Measurements from ENCODE around the gene SLC9A3.
"Not testable (repeated sequence)": the region's sequence is repeated elsewhere in the genome, so short reads cannot be mapped to it uniquely, and the experiment has no call there.

SLC9A3 gene

GRCh38 chr5:510521-510920, 13.7 kb downstream of the SLC9A3 start:
- no peak for DNase-seq (ENCODE audit: low read depth)
- H3K4me3 ChIP-seq (ENCODE audit: low read depth, low read length) = no peak overlapping the region
- no peak for TF ChIP-seq CTCF (IDR thresholded peaks at IDR 0.05; ENCODE audit: low read depth, low read length, missing control alignments)
- in situ Hi-C loops (cut with HindIII; ENCODE audit: low sequenced_read_pairs) = loop anchor here (25.0 kb wide), 1 partner anchor 102 kb away; the partner anchor contains the start of gene CEP72

- peak; percentile 2 for DNase-seq (ENCODE audit: low read depth)
- in situ Hi-C loops (cut with HindIII; ENCODE audit: low sequenced_read_pairs) = loop anchor here (25.0 kb wide), 1 partner anchor 103 kb away; the partner anchor contains the start of gene CEP72
- TF ChIP-seq CTCF (IDR thresholded peaks at IDR 0.05; ENCODE audit: low read depth, low read length, missing control alignments) = no peak
- no peak overlapping the region for H3K4me3 ChIP-seq (ENCODE audit: low read depth, low read length)
These were observed 14.6 kb downstream of the SLC9A3 start for GRCh38 chr5:509611-510185.

- DNase-seq (ENCODE audit: low read depth); H3K4me3 ChIP-seq (ENCODE audit: low read depth, low read length): not testable (repeated sequence)
- in situ Hi-C loops (cut with HindIII; ENCODE audit: low sequenced_read_pairs) = loop anchor here (25.0 kb wide), 1 partner anchor 104 kb away; the partner anchor contains the start of gene CEP72
These were observed 16.2 kb downstream of the SLC9A3 start for GRCh38 chr5:507986-508575.

- no peak for DNase-seq (ENCODE audit: low read depth)
- H3K4me3 ChIP-seq (ENCODE audit: low read depth, low read length) = no peak overlapping the region
- no peak for TF ChIP-seq CTCF (IDR thresholded peaks at IDR 0.05; ENCODE audit: low read depth, low read length, missing control alignments)
- in situ Hi-C loops (cut with HindIII; ENCODE audit: low sequenced_read_pairs) = loop anchor here (25.0 kb wide), 1 partner anchor 106 kb away; the partner anchor contains the start of gene CEP72
These were observed 18.2 kb downstream of the SLC9A3 start for GRCh38 chr5:505951-506525.

GRCh38 chr5:504326-505154, 19.7 kb downstream of the SLC9A3 start:
- H3K4me3 ChIP-seq (ENCODE audit: low read depth, low read length) = no peak overlapping the region
- TF ChIP-seq CTCF (IDR thresholded peaks at IDR 0.05; ENCODE audit: low read depth, low read length, missing control alignments) = no peak
- in situ Hi-C loops (cut with HindIII; ENCODE audit: low sequenced_read_pairs) = loop anchor here (25.0 kb wide), 1 partner anchor 108 kb away; the partner anchor contains the start of gene CEP72
- no peak for DNase-seq (ENCODE audit: low read depth)

- DNase-seq (ENCODE audit: low read depth) = no peak
- in situ Hi-C loops (cut with HindIII; ENCODE audit: low sequenced_read_pairs) = loop anchor here (25.0 kb wide), 1 partner anchor 110 kb away; the partner anchor contains the start of gene CEP72
- TF ChIP-seq CTCF (IDR thresholded peaks at IDR 0.05; ENCODE audit: low read depth, low read length, missing control alignments) = no peak
- H3K4me3 ChIP-seq (ENCODE audit: low read depth, low read length) = no peak overlapping the region
These were observed 21.7 kb downstream of the SLC9A3 start for GRCh38 chr5:502325-503079.

Data from astrocyte of the cerebellum (primary cell).